A549 treated with AZD9567 at 1 μM for 4 hours (cell line): ENCODE data around the gene SLC30A1. TPM values are rescaled to one million over a fixed set of nuclear protein-coding genes. Genes with fewer than 3 reads are reported as not detected.

ENCODE experiments used
- total RNA-seq: library from RNA; stranded (reverse); fragments of 200-300 nt; extraction: Qiagen RNA extraction; gene quantifications from 5 replicates; pipeline ENCODE4 v1.2.3, GENCODE V29; 2022; ENCODE audit not compliant: insufficient read depth

The SLC30A1 gene, protein sequence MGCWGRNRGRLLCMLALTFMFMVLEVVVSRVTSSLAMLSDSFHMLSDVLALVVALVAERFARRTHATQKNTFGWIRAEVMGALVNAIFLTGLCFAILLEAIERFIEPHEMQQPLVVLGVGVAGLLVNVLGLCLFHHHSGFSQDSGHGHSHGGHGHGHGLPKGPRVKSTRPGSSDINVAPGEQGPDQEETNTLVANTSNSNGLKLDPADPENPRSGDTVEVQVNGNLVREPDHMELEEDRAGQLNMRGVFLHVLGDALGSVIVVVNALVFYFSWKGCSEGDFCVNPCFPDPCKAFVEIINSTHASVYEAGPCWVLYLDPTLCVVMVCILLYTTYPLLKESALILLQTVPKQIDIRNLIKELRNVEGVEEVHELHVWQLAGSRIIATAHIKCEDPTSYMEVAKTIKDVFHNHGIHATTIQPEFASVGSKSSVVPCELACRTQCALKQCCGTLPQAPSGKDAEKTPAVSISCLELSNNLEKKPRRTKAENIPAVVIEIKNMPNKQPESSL
- 18.4 to 28.6 TPM (median 23.8 TPM) in 5 replicates for total RNA-seq

DNA sequence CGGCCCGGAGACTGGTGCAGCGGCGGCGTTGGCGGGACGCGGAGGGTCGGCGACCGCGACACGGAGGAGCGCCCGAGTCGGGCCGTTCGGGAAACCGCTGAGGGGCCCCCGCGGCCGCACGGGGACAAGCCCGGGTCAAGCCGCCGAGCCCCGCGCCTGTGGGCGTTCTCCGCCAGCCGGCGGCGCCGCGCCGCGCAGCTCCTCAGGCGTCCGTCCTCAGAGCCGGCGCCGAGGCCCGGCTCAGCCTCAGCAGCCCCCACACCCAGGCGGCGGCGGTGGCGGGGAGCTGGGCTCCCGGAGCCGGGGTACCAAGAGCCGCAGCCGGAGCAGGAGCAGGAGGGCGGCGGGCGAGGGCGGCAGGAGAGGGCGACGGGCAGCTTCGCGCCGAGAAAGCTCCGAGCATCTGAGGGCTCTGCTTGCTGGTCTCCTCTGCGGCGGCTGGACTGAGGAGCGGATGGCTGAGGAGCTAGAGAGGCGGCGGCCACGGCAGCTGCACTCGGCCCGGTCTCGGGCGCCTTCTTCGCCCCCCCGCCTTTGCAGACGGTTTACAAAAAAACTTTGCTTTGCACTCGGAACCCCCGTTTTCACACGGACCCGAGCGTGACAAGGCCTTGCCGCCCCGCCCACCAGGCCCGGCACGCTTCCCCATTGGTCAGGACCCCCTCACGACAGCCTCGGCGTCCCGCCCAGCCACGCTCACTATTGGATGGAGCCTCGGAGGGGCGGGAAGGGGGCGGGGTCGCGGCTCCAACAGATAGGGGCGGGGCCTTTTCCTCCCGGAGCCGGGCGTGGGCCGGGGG lies at the start of gene SLC30A1:
TSS of gene SLC30A1 (minus strand) at position 522 of the 800 bp plus-strand sequence. CDS start 549 bp downstream, outside the sequence.

Other genes starting within 250 kb of the SLC30A1 start
- gene RD3, start 87.0 kb downstream of the SLC30A1 start, total RNA-seq = not detected in 5 replicates
- gene NEK2, start 96.5 kb upstream of the SLC30A1 start, total RNA-seq = 36.8 to 45.0 TPM (median 40.1 TPM) in 5 replicates